Stimulated activated CD8-positive, alpha-beta memory T cell treated with anti-CD3 and anti-CD28 coated beads, Interleukin-12 subunit alpha, Interleukin-12 subunit beta, amount 100 ng/mL, for 24 hours (primary cell): Measurements from ENCODE around the gene HCN2.

Source experiments
- DNase-seq: peaks from one replicate; pipeline ENCODE4 v3.0.0-alpha.2; 2020; ENCODE audit errors: extremely low read depth

HCN2 gene

DNA sequence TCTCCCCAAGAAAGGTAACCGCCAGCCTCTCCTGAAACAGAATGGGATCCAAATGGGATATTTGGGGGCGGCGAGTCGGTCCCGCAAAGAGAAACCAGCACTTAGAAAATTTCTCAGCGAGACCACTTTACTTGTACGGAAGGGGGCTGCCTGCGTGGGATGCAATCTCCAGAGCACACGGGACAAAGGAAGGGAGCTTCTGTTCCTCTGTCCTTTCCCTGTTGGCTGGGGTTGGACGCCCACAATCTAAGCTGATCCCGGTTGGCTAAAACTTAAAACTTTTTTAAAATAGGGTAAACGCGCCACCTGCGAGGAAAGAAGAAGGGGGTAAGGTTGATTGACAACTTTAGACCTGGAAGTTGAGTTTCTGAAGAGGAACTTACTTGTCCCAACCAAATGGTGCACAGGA, 18.1 kb upstream of the HCN2 start:
- no peak for DNase-seq

DNA sequence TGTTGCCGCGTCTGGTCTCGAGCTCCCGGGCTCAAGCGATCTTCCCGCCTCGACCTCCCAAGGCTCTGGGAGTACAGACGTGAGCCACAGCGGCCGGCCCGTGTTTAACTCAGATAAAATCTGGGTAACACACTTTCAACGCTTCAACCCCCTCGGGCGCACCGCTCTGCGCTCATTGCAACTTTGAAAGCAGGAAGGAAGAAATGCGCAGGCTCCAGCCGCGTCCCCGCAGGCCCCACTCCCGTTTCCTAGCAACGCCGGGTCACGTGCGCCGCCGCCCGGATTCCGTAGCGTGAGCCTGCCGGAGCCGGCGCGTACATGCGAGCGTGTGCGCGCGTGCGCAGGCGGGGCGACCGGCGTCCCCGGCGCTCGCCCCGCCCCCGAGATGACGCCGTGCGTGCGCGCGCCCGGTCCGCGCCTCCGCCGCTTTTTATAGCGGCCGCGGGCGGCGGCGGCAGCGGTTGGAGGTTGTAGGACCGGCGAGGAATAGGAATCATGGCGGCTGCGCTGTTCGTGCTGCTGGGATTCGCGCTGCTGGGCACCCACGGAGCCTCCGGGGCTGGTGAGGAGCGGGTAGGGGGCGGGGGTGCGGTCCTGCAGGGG, 17.4 kb upstream of the HCN2 start, which contains the start of gene BSG:
TSS of gene BSG (plus strand) at position 457 of the 603 bp plus-strand sequence. CDS start at position 496, 39 bp downstream.
- peak; percentile 99 for DNase-seq

DNA sequence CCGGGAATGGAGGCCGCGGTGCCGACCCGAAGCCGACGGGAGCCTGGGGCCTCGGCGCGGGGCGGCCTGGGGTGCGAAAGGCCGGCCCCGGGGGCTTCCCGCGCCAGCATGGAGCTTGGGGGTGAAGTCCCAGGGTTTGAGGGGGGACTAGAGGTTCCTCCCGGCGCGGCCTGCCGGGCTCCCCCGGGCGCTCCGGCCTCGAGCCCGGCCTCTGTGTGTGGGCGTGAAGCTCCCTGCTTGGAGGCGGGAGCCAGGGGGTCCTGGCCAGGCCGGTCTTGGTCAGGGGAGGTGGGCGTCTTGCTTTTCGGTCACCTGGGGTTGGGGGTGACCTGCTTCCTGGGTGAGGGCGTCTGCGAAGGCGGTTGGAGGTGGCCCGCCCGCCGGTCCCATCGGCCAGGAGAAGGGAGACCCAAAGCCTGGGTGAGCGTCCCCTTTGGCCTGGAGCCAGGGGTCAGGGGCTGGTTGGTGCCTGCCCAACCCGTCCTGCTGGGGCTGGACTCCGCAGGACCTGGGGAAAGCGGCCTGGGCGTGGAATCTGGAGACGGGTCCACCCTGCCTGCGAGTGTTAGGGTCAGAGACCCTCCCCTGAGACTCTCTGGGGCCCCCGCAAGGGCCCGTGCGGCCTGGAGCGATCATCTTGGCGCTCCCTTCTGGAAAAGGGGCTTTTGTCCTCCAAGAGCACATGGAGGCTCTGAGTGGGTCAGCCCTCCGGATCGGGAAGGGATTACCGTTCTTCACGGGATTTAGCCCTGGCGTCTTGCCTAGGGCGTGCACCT, 16.8 kb upstream of the HCN2 start:
- DNase-seq, result no peak

DNA sequence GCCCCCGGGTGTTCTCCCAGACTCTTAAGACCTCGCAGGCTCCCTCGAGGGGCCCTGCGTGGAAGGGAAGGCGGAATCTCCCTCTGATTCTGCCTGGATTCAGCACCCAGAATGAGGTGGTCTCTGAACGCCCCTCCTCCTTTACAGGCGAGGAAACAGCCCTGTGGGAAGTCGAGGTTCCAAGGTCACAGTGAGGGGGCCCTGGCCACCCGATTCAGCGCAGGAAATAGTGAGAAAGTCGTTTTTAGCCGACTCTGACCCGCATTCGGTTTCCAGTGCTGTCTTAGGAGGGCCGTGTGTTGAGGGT, 16.2 kb upstream of the HCN2 start:
- DNase-seq, result no peak

DNA sequence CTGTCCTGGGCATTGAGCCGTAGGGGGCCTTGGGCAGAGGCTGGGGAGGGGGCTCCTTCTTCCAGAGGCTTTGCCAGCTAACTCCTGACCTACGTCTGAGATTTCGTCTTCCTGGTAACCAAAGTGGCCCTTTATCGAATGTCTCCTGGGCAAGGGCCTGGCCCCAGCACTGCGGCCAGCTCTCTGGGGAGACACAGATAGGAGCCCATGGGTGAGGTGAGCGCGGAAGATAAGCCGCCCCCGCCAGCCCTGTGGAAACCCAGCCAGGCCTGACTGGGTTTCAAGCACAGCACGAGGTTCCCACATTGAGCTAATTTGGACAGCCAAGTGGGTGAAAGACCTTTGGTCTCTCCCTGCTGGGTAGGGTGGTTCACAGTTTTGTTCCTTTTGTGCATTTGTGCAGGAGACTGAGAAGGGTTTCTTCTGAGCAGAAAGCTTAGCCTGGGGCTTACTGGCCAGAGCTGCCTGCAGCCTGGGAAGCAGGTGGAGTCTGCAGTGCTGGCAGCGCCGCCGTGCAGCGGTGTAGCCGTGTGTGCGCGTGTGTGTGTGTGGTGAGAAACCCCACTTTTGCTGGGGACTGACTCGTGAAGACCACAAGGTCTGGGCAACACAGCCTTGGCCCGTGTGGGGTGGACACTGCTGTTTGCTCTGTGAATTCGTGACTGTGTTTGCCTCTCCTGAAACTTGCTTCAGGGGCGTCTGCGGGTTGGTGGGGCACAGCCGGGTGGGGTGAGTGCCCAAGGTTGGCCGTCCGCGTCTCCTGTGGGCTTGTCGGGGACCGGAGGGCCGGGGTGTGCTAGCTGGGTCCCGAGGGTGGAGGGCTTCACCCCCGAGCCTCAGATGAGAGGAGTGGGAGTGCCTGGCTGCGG, 14.8 kb upstream of the HCN2 start:
- no peak for DNase-seq

- no peak for DNase-seq
Measured at GRCh38 chr19:575527-576506, 13.9 kb upstream of the HCN2 start.

DNA sequence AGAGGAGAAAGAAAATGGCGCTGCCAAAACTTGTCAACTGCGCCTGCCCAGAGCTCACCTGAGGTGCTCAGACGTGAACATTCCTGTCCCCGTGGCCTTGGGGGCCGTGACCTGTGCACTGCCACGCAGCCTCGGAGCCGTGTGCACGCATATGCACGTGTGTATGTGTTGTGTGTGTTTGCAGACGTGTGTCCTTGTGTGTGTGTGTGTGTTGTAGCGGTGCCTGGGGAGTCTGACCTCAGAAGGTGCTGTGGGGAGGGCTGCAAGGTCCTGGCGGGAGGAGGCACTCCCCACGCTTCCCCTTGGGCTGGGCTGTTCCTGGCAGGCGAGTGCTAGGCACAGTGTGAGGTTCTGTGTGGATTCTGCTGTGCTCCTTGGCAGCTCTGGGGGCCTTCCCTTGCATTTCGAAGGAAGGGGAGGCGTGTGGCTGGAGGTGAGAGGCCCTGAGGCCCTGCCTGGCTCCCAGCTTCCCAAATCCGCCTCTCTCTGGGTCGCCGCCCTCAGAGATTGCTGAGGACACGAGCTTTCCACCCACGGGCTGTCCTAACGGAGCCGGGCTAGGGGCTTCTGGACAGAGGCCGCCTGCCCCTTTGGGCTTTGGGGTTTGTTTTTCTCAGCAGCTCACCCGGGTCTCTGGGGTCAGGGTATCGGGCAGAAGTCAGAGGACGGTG, 12.8 kb upstream of the HCN2 start:
- no peak for DNase-seq

DNA sequence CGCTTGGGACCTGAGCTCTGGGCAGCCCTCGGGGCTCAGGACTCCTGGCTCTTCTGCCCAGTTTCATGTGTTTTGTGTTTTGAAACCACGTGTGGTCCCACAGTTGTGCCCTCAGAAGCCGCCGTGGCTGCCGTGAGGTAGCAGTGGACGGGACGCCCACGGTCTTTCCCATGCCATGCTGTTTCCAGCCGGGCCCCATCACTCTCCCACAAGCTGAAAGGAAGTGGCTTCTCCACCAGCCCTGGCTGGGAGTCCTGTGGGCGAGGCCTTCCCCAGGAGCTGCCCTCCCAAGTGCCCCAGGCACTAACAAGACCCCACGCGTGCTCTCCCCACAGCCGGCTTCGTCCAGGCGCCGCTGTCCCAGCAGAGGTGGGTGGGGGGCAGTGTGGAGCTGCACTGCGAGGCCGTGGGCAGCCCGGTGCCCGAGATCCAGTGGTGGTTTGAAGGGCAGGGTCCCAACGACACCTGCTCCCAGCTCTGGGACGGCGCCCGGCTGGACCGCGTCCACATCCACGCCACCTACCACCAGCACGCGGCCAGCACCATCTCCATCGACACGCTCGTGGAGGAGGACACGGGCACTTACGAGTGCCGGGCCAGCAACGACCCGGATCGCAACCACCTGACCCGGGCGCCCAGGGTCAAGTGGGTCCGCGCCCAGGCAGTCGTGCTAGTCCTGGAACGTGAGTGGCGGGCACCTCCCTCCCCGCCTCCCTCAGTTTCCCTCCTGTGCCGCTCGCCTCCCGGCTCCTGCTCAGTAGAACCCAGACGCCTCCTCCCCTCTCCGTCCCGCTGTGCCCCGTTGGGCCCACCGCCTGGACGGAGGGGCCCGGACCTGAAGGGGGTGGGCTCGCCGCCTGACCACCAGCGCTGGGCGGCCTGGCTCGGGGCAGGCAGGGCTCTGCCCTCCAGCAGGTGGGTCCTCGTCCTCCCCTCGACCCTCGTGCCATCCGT, 12.0 kb upstream of the HCN2 start:
- DNase-seq, result no peak

- no peak for DNase-seq
Measured at GRCh38 chr19:579111-579841, 10.4 kb upstream of the HCN2 start.

GRCh38 chr19:579842-580155, 9.9 kb upstream of the HCN2 start:
- no peak for DNase-seq

GRCh38 chr19:580274-580835, 9.3 kb upstream of the HCN2 start:
- no peak for DNase-seq

GRCh38 chr19:581399-582111, 8.1 kb upstream of the HCN2 start:
- no peak for DNase-seq

GRCh38 chr19:582497-583197, 7.0 kb upstream of the HCN2 start:
- DNase-seq, result no peak

- DNase-seq, result no peak
Measured at GRCh38 chr19:583198-583967, 6.3 kb upstream of the HCN2 start.

- no peak for DNase-seq
Measured at GRCh38 chr19:583968-584239, 5.8 kb upstream of the HCN2 start.

DNA sequence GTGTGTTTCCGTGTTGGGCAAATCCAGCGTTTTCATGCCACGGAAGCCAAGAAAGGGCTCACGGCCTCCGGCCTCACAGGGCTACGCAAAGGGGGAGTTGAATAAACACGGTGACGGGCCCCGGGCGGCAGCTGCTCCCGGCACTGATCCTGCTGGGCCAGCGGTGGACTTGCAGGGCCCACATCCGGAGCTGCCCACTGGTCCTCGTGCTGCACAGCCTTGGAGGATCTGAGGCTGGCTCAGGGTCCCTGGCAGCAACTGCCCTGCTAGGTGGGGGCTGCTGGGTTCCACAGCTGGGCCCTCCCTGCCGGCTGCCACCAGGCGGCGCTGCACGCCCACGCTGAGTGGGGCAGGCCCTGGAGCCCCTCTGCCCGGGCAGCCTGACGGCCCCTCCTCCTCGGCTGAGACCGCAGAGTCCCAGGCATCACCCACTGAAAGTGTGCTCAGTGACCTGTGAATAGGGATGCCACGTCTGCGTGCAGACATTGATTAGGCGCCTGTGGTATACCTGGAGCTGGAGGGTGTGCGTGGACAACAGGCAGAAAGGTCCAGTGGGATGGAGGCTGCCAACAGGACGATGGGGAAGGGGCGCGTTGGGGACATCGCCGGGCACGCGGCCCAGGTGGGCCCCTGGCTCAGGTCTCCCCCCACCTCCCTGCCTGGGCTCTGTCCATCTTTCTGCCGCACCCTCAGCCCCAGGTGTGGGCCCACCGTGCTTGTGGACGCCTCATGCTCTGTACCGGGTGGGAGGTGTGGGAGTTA, 5.3 kb upstream of the HCN2 start:
- peak; percentile 34 for DNase-seq
